Measurements from ENCODE around the gene PLXNC1.

PLXNC1 gene

DNA sequence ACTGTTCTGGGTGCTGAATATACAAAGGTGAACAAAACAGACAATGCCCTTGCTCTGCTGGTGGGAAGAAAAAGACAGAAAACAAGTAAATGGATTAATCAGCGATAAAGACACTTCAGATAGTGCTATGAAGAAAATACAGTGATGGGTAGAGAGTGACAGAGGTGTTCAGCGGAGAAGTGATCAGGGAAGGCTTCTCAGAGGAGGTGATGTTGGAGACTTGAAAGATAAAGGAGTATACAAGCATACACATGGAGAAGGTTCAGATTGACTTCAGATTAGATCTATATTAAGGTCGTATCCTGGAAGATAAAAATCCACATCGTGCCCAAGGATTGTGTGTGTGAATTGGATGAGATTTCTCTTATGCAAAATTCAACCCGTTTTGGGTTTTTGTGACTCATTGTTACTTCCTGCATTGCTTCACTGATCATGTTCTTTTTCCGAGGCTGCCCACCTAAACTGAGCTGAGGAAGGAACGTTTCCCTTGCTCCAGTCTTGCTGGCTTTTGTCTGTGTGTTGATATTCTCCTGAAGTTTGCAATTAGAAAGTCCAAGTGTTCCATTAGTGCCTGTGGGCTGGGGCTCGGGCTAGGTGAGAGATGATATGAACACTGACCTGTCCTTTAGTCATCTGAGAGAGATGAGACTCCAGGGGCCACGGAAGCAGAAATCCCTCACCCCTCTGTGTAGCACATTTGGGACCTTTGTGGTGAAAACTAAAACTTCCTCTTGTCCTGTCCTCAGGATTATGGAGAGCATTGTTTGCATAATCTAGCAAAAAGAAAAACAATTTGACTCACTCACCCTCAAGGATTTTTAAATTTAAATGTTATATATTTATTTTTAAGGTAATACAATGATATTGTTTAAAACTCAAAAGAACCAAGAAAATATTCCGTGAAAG lies 27.6 kb downstream of the PLXNC1 start:
- DNase-seq (ENCODE audit: extremely low spot score, insufficient read length, low read depth) (no peak), FAIRE-seq (peak; percentile 89)

DNA sequence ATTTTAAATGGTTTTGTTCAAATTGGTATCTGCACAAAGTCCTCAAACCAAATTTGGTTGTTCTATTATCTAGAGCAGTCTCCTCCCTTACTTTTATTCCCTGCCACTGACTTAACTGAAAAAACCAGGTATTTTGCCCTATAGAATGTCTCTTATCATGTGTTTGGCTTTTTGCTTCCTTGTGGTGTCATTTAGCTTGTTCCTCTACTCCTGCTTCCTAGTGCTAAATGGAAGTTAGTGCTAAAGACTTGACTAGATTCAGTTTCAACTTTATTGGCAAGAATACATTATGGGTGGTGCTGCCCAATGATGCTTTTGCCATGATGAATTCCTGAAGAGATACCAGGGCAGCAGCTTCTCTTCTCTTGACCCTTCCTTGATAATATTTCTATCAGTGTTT lies 29.7 kb downstream of the PLXNC1 start:
- DNase-seq (ENCODE audit: extremely low spot score, insufficient read length, low read depth), result no peak
- no peak for FAIRE-seq

DNA sequence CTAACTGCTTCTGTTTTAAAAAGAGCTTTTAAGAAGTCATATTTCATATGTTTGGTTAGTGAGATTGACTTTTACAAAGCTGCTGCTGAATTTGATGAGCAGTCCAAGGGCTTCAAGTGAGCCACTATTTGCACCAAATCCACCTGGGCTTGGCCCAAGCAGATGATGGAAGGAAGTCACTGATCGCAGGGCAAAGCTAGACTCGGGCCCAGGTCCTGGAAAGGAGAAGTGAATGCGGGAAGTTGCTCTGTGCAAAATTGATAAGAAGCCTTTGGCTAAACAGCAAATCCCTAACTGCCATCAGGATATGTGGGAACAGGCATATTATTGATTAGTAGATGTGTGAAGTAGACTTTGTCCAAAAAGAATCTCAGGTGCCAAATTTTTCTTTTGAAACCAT lies 30.5 kb downstream of the PLXNC1 start:
- DNase-seq (ENCODE audit: extremely low spot score, insufficient read length, low read depth) (no peak), FAIRE-seq (no peak)

DNA sequence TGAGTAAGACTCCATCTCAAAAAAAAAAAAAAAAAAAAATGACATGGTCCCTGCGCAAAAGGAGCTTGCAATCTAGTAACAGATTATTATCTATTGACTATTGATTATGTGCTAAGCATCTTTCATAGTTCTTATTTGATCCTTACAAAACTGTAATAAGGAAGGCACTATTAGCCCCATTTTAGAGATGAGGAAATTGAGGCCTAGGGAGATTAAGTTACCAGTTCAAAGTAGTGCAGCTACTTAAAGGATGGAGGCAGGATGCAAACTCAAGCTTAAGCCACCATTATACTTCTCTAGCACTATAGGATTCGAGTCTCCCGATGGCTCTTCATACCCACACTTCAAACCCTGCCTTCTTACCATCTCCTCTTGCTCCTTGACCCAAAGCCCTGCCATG lies 31.3 kb downstream of the PLXNC1 start:
- FAIRE-seq, result no peak
- no peak for DNase-seq (ENCODE audit: extremely low spot score, insufficient read length, low read depth)

DNA sequence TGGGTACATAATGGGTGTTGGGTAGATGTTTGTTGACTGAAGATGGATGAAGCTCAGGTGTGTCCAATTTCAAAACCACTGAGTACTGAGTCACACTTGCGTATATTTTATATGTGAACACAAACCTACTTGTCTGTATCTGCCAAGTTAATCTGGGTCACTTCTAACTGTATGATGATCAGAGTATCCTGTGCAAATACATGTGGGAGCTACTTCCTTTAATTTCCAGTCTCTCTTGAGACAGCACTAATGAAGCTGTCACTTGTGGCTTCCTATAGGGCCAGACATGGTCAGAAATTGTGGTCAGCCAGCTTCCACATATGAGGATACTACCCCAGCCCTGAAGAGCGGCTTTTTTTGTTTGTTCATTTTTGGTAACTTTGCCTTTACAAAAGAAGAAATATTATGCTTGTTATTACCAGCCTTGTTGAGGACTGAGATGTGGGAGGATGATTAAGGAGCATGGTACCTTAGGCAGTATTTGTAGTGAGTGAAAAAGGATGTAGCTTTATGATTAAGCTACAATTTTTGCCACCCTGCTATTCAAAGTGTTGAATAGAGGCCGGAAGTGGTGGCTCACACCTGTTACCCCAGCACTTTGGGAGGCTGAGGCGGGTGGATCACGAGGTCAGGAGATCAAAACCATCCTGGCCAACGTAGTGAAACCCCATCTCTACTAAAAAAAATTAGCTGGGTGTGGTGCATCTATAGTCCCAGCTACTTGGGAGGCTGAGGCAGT lies 32.4 kb downstream of the PLXNC1 start:
- no peak for DNase-seq (ENCODE audit: extremely low spot score, insufficient read length, low read depth)
- no peak for FAIRE-seq

DNA sequence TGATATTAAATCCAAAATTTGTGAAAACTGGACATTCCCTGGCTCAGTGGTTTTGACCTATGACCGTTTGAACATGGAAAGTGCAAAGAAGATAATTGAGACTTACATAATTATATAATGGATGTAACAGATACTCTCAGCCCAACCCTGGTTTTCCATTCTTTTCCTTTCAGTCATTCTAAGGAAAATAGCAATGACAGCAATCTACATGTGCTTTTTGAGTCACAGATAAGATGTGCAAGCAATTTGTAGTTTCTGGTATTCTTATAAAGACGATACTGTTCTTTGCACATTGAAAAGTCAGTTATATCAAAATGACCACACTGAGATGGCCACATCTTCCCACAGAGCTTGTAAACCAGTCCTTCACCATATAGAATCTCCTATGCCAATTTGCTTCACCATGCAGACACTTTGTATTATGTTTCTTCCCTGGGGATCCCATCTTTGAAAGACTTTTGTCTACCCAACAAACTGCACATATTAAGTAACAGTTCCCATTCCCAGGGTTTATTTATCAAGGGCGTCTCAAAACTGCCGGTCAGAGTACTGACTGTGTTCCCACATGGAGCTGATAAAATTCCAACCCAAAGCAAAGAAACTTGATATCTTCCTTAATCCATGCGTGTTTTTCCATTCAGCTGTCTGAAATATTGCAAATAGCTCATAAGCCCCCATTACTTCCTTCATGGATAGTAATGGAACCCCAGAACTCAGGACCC lies 34.8 kb downstream of the PLXNC1 start:
- FAIRE-seq, result no peak
- no peak for DNase-seq (ENCODE audit: extremely low spot score, insufficient read length, low read depth)

DNA sequence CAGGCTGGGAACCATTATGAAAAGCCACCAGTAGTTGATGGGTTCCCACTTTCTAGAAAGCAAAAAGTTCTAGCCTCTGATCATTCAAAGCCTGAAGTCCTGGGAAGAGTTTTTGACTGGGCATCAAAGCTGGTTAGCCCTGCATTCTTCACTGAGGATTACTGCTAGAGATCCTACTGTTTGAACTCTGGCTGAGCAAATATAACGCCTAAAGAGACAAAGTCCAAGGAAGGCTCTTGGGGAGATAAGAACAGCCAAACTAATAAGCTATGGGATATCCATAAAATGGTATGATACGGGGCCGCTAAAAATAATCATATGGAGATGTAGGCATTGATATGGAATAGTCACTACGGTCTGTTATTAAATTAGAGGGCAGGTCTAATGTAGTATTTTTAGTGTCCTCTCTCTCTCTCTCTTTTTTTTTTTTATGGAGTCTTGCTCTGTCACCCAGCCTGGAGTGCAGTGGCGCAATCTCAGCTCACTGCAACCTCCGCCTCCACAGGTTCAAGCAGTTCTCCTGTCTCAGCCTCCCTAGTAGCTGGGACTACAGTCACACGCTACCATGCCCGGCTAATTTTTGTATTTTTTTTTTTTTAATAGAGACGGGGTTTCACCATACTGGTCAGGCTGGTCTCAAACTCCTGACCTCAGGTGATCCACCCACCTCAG lies 35.5 kb downstream of the PLXNC1 start:
- FAIRE-seq (no peak), DNase-seq (ENCODE audit: extremely low spot score, insufficient read length, low read depth) (no peak)

DNA sequence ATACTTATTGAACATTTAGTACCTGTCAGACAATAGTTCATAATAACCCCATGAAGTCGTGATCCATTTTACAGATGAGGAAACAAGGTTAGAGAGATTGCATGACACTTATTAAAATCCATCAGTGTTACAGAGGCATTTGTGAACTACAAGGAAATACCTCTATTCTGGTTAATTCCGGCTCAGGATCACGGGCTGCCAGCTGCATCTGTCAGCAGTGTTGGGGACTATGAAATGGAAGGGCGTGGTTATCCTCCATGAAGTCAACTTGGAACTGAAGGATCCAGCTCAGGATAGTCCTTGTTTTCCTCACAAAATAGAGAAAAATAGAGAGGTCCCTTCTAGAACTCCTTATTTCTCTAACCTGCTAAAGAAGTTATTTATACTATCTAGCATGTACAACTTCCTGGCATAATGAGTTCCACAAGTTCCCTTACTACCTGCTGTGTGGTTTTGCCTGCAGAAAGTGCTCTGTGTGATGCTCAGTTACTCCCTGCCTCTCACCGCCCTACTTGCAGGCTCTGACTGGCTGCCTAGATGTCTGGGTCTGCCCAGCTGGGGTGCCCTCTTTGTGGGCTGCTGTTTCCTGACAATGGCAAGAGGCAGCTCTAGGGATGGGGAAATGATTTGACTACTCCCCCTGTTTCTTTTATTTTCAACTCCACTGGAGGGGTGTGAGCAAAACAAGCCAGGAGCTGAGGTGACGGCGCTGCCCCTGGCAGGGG lies 36.8 kb downstream of the PLXNC1 start:
- FAIRE-seq, result no peak
- DNase-seq (ENCODE audit: extremely low spot score, insufficient read length, low read depth), result no peak

DNA sequence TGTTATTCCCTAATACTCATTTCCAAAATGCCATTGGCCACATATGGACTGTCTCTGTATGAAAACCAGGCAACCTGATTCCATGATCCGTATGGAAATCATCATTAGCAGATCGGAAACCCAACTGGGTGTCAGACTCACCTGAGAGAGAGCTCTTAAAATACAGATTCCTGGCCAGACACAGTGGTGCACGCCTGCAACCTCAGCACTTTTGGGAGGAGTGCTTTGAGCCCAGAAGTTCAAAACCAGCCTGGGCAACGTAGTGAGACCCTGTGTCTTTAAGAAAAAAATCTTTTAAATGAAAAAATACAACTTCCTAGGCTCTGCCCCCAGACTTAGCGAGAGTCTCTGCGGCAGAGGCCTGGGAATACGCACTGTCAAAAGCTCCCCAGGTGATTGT lies 37.4 kb downstream of the PLXNC1 start:
- no peak for DNase-seq (ENCODE audit: extremely low spot score, insufficient read length, low read depth)
- FAIRE-seq, result no peak

DNA sequence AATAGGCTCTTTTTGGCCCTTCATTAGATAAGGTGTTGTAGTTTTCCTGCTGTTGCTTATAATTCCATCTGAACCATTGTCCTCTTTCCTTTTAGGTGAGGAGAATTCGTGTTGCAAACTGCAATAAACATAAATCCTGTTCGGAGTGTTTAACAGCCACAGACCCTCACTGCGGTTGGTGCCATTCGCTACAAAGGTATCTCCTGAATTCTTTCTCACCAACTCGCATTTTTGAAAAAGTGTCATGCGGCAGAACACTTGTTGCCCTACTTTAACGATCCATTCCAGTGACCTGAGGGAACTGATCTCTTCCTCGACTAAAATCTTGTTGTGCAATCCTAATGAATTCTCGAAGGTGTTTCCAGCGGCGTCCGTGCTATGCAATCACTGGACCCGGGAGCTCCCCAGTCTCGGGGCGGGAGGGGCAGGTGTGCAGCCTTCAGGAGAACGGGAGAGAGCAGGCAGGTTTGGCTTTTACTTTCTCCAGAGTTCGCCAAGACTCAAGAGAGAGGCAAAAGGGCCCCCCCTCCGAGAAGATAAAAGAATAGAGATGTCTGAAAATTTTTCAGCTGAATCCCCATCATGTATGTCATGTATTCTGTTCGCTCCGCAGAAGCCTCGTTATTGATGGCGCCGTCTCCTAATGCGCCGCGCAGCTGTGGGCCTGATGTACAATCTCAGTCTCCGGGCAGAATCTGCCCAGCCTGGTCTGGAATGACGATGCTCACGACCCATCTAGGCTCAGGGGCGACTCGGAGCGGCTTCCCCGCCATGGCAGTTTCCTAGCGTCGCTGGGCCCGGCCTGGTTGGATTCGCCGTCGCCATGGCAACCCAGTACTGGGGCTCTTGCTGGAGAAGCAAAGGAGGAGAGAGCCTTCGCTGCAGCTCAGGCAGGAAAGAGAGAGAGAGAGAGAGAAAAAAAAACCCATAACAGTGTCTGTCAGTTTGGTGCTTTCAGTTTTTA lies 38.2 kb downstream of the PLXNC1 start:
- FAIRE-seq (no peak), DNase-seq (ENCODE audit: extremely low spot score, insufficient read length, low read depth) (no peak)

DNA sequence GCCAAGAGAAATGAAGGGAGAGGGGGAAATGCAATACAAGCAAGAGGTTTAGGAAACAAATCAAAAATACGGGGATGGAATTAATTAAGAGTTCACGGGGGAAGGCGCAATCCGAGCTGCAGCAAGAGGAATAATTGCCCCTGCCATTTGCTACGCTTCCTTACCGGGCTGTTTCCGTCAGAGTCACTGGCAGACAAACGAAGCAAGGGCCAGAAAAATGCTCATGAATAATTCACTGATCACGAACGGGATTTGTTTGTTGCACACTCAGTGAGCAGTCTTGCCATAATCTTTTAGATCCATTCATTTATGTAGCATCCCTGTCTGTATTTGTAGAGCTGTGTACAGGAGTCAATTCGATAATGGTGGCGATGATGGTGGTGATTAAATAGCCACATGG lies 39.0 kb downstream of the PLXNC1 start:
- DNase-seq (ENCODE audit: extremely low spot score, insufficient read length, low read depth) (no peak), FAIRE-seq (no peak)

DNA sequence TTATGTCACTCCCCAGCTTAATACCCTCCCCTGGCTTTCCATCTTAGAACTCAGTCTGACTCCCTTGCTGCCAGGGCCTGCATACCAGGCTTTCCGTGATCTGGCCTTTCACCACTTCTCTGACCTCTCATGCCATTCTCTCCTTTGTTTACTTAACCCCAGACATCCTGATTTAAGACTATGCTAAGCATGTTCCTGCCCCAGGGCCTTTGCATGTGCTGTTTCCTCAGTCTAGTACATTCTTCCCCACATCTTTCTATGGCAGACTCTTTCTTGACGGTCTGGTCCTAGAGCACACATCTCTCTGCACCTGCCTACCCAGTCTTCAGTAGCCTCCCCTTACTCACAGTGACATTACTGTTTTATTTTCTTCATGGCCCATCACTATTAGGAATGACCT lies 42.2 kb downstream of the PLXNC1 start:
- FAIRE-seq, result no peak
- DNase-seq (ENCODE audit: extremely low spot score, insufficient read length, low read depth), result no peak

DNA sequence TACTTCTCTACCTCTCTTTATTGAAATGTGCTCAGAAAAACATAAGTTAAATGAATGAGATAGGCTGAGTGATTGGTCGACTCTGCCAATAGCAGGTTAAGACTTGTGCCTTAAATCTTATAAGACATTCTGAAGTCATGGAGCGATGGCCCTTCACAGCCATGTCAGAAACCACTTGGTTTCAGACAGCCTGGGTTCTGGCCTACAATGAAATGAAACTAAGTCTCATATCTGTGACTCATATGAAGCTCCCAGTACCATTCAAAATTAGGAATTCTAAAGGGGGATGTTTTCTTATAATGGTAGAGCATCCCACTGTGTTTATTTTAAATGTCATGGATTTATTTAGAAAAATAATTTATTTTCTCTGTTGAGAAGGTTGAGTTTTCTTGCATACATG lies 42.6 kb downstream of the PLXNC1 start:
- DNase-seq (ENCODE audit: extremely low spot score, insufficient read length, low read depth) (no peak), FAIRE-seq (no peak)

DNA sequence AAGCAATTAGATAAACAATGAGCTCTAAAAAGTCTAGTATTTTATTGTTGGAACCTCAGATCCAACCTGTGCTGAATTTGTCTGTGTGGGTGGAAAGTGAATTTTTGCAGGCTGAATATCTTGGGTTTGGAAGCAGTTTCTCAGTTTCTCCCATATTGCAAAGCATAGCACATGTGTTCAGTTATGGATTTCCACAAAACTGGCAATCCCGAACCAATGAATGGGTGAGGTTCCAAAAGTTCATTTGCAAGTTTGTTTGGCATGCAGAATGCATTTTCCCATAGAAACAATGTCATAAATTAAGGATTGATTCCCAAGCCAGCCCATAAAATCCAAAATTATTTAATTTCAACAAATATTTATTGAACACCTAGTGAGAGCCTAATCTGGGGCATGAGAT lies 43.4 kb downstream of the PLXNC1 start:
- no peak for FAIRE-seq
- no peak for DNase-seq (ENCODE audit: extremely low spot score, insufficient read length, low read depth)

DNA sequence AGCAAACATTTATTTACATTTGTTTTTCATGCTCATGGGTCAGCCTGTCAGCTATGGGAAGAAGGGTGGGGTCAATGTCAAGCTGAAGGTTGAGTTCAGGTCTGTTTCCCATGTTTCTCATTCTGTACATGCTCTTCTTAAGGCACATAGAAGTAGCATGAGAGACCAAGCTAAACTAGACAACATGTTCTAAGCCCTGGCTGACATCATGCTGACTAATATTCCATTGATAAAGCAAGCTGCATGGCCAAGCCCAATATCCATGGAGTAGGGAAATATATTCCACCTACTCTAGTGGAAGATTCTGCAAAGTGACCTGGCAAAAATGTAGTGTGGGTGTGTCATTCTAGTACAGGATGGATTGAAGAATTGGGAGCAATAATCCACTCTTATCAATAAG lies 44.1 kb downstream of the PLXNC1 start:
- DNase-seq (ENCODE audit: extremely low spot score, insufficient read length, low read depth) (no peak), FAIRE-seq (no peak)

DNA sequence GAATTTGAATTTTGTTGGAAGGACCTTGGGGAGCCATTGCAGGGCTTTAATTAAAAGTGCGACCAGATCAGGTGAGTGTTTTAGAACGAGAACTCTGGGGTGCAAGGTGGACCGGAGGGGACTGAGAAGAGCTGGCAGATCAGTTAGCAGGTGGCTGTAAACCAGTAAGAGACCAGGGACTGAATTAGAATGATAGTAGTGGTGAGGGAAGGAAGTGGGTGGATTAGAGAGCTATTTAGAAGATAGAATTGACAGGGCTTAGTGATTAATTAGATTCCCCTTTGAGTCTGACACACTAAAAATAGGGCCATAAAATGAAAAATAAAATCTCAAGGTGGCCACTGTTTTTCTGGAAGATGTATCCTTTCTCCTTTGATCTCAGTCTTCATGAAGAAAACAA lies 44.8 kb downstream of the PLXNC1 start:
- DNase-seq (ENCODE audit: extremely low spot score, insufficient read length, low read depth) (no peak), FAIRE-seq (no peak)

DNA sequence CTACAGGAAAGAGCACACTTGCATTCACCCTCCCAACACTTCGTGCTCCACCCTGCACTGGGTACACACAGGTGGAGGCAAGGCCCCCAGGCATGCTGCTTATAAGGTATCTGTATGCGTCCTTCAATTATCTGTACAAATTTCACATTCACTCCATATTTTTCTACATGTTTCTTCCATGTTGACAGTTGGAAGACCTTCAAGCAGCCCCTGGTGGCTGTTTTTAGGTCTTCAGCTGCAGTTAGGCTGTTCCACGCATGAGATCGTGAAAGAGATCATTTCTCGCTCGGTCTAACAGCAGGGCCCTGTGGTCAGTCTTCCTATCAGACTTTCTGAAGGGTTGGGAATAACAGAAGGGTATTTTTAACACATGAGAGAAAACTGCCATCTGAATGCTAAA lies 47.1 kb downstream of the PLXNC1 start:
- no peak for DNase-seq (ENCODE audit: extremely low spot score, insufficient read length, low read depth)
- no peak for FAIRE-seq

DNA sequence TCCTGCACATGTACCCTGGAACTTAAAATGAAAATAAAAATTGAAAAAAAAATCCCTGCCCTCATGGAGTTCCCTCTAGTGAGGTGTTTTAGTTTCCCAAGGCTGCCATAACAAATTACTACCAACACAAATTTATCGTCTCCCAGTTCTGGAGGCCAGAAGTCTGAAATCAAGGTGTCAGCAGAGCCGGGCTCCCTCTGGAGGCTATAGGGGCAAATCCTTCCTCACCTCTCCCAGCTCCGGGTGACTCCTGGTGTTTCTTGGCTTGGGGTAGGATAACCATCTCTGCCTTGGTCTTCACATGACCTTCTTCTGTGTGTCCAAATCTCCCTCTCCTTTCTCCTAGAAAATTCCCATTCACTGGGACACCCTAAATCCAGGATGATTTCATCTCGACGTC lies 50.1 kb downstream of the PLXNC1 start:
- DNase-seq (ENCODE audit: extremely low spot score, insufficient read length, low read depth), result no peak
- no peak for FAIRE-seq

DNA sequence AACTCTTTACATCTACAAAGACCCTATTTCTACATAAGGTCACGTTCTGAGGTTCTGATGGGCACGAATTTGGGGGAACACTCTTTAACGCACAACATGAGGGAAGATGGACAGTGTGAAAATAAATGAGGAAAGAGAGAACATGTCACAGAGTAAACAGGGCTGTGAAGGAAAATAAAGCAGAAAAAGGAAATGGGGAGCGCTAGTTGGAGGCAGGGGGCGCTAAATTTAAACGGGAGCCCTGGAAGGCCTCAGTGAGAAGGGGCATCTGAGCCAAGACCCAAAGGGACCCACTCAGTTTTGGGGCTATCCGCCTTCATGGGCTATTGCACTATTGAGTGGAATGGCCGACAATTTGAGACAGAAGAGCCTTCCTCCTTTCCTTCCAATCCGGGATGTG lies 50.5 kb downstream of the PLXNC1 start:
- DNase-seq (ENCODE audit: extremely low spot score, insufficient read length, low read depth), result no peak
- no peak for FAIRE-seq

Data from GM18507 (cell line).